Renal cortical epithelial cell (primary cell): ENCODE data around the gene NKAP. TPM values are rescaled to one million over a fixed set of nuclear protein-coding genes. Genes with fewer than 3 reads are reported as not detected.
"Not testable (repeated sequence)": the region's sequence is repeated elsewhere in the genome, so short reads cannot be mapped to it uniquely, and the experiment has no call there.

Source experiments
- DNase-seq: peaks from one replicate; pipeline ENCODE4 v3.0.0-alpha.2; 2011; ENCODE audit warnings: low read depth
- total RNA-seq: library from RNA; depleted of rRNA; stranded (reverse); fragments of >200 nt; gene quantifications from 2 replicates; pipeline ENCODE4 v1.2.3, GENCODE V29; 2014

NKAP gene
- total RNA-seq, 1 donor from 2014 or later, result 5.5 TPM

GRCh38 chrX:119941336-119941735 lies 2.2 kb downstream of the NKAP start:
- DNase-seq, result no peak

- no peak for DNase-seq
These were observed 8.2 kb downstream of the NKAP start for GRCh38 chrX:119935215-119935874.

GRCh38 chrX:119922391-119922790 lies 21.2 kb downstream of the NKAP start:
- not testable (repeated sequence) for DNase-seq

- no peak for DNase-seq
These were observed 23.5 kb downstream of the NKAP start for GRCh38 chrX:119919835-119920585.

- DNase-seq, result no peak
These were observed 25.7 kb downstream of the NKAP start for GRCh38 chrX:119917877-119918276.

GRCh38 chrX:119916310-119916709 lies 27.2 kb downstream of the NKAP start:
- no peak for DNase-seq

- no peak for DNase-seq
These were observed 42.6 kb downstream of the NKAP start for GRCh38 chrX:119900976-119901375.

- DNase-seq, result peak; percentile 6
These were observed 44.4 kb downstream of the NKAP start for GRCh38 chrX:119899125-119899524.

GRCh38 chrX:119895843-119896326 lies 47.7 kb downstream of the NKAP start, which contains the start of gene AKAP14:
Gene AKAP14 (plus strand): TSS chrX:119895893. CDS start chrX:119903224, 7,331 bp downstream.
- DNase-seq, result no peak

GRCh38 chrX:119891961-119892692 lies 51.4 kb downstream of the NKAP start:
- DNase-seq, result not testable (repeated sequence)

- DNase-seq, result not testable (repeated sequence)
These were observed 52.9 kb downstream of the NKAP start for GRCh38 chrX:119890626-119891025.

GRCh38 chrX:119887721-119888425 lies 55.7 kb downstream of the NKAP start:
- DNase-seq, result peak; percentile 16

- no peak for DNase-seq
These were observed 57.8 kb downstream of the NKAP start for GRCh38 chrX:119885554-119886428.

- peak; percentile 57 for DNase-seq
These were observed 62.8 kb downstream of the NKAP start for GRCh38 chrX:119880552-119881437.

- peak; percentile 6 for DNase-seq
These were observed 63.5 kb downstream of the NKAP start for GRCh38 chrX:119880076-119880475.

GRCh38 chrX:119878740-119879139 lies 64.8 kb downstream of the NKAP start:
- no peak for DNase-seq

GRCh38 chrX:119871599-119872395 lies 71.8 kb downstream of the NKAP start, which contains the start of the genes NDUFA1 and RNF113A:
Gene NDUFA1 (plus strand): TSS chrX:119871832. CDS start chrX:119871912, 80 bp downstream.
Gene RNF113A (minus strand): TSS chrX:119871733. CDS start chrX:119871613, 120 bp downstream.
- DNase-seq, result peak; percentile 75

- DNase-seq, result peak; percentile 2
These were observed 72.3 kb downstream of the NKAP start for GRCh38 chrX:119871245-119871598.
